GM19395 (cell line): ENCODE measurements around the gene RECK.
"Not testable (repeated sequence)": the region's sequence is repeated elsewhere in the genome, so short reads cannot be mapped to it uniquely, and the experiment has no call there.

Source experiments
- ATAC-seq: cut with Tn5 transposase; IDR thresholded peaks from one replicate; pipeline ENCODE4 v1.9.1; 2021; ENCODE audit warnings: mild to moderate bottlenecking, moderate library complexity; ENCODE audit not compliant: unreplicated experiment

RECK gene

DNA sequence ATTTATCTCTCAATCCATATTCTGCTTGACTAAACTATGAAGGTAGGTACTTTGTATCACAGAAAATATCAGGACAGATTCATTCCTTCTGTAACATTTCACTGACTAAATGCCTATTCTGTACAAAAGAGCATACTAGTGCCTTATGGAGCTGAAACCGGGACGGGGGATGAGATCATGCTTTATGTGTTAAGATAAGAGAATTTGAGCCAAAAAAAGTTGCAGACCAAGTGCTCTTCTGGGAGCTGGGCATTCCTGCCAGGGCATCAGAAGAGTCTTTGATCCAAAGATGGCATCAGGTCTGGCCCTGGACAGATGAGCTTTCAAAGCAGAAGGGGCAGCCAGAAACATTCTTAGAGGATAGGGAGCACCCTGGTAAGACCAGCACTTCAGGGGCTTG lies 72.4 kb downstream of the RECK start:
- ATAC-seq: no peak

GRCh38 chr9:36110434-36110833 lies 73.7 kb downstream of the RECK start:
- ATAC-seq: no peak

- no peak for ATAC-seq
Measured at GRCh38 chr9:36112516-36112915, 75.8 kb downstream of the RECK start.

- ATAC-seq: no peak
Measured at GRCh38 chr9:36113999-36114398, 77.3 kb downstream of the RECK start.

GRCh38 chr9:36116593-36116992 lies 79.9 kb downstream of the RECK start:
- no peak for ATAC-seq

- ATAC-seq: no peak
Measured at GRCh38 chr9:36118201-36118600, 81.5 kb downstream of the RECK start.

GRCh38 chr9:36118706-36119105 lies 82.0 kb downstream of the RECK start:
- ATAC-seq: no peak

DNA sequence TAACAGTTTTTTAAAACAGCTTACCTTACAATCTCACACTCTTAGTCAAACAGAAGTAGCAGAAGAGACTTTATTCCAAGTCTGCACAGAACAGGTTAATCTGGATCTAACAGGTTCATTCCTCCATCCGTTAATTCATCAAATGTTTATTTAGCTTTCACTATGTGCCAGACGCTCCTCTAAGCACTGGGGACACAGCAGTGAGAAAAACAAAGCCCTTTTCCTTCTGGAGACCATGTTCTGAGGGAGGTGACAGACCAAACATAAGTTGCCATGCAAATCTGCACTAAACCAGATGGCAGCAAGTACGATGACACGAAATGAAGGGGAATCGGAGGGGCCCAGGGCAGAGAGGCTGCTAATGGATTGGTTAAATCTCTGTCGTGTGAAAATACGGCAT lies 82.8 kb downstream of the RECK start:
- no peak for ATAC-seq

- no peak for ATAC-seq
Measured at GRCh38 chr9:36120705-36121104, 84.0 kb downstream of the RECK start.

DNA sequence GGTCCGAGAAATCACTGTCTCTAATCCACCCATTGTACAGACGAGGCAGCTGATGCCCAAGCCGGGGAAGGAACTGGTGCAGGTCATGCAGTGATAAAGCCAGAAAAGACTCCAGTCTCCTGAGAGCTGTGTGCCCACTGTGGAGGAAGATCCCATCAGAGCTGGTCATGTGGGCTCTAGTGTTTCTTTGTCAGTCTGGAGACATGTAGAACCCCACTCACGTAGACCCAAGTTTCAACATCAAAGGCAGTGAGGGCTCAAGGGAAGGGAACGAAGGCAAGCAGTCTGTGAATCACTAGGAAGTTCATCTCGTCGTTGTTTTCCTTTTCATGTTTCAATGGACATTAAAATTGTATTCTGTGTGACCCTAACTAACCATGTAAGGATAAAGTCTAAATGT lies 85.3 kb downstream of the RECK start:
- no peak for ATAC-seq

DNA sequence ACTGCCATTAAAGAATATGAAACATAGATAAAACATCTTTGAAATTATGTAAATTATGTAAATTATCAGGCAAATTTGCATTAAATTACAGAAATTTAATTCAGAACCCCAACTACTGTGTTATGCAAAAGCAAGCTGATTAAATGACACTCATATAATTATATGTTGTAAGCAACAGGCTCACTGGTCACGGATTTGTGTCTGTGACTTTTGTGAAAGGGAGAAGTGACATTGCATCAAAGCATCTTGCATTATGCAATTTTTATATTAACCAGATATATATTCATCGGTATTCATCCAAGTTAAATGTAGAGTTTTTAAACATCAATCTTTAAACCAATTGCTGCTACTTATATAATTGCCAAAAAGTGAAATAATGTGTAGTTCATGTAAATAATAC lies 86.8 kb downstream of the RECK start:
- no peak for ATAC-seq

DNA sequence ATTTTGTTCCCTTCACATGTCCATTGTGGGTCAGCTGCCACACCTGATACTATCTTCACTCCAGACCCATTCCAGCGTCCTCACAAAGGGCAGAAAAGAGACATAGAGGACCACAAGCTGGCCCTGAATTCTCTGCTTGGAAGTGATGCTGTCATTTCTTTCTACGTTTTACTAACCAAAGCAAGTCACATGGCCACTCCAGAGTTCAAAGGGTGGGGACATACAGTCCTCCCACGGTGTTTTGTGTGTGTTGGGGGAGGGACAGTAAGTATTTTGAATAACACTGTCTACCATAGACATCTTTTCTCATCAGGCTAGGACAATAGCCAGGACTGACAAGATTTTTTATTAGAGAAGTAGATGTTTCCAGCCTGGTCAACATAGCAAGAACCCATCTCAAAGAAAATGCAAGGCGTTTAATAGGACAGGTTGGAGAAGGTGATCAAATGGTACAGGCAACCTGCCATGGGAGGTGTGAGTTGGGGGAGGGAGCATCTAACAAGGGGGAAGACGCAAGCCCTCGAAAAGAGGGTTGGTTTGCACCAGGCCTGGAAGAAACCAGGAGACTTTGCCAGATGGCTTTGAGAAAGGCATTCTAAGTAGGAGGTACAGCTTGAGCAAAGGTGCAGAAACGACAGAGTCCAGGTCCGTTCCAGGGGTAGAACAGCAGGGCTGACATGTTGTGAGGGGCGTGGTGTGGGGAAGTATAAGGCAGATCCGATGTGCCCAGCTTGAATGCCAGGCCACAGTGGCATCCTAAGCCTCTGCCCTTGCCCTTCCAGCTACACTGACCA lies 88.5 kb downstream of the RECK start:
- no peak for ATAC-seq

DNA sequence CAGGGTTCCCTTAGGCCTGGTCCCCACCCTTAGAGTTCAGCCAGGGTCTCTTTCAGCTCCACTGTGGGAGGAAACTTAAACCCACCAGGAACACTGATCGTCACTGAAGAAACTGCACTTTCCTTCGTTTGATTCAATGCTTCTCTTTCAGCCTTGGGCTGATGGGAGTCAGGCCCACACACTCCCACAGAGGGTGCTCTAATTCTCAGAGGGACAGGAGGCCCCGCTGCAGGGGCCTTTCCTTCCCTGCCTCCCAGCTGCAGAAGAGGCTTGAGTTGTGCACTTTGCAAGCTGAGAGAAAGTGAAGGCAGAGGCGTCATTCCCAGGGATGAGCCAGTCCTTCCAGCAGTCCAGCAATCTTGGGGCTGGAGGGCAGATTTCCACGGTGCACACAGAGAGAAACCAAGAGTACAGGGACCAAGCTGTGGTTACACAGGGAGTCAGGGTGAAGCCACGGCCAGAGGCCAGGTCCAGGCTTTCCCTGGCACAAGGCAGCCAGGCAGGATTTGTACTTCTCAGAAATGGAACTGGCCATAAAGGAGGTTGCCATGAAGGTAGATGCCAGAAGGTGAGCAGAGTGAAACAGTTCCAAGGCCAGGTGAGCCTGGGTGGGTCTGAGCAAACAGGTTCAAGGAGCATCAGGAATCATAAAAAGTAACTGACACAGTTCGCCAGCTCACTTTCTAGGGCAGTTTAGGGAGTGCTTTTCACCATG lies 89.5 kb downstream of the RECK start:
- no peak for ATAC-seq

DNA sequence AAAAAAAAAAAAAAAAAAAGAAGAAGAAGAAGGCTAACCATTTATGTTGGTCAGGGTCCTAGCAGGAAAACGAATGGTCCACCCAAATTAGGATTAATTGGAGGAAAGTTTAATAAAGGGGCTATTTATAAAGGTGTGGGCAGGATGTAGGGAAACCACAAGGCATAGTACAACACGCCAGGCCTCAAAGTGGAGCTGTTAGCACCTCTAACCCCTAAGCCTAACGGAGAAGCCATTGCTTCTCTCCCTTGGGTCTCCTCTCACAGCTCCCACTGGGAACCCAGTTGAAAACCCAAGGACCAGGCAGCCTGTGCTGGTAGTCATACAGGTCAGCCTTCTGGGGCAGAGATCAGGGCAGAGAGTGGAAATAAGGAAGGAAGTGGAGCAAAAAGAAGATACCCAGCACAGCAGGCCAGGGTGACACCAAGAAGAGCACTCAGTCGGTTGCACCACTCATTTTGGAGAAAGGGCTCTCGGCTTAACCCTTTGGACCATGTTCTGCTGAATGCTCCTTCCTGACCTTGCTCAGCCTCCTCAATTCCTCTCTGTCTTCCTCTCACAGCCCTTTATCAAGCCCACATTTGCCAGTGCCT lies 91.0 kb downstream of the RECK start:
- no peak for ATAC-seq

- ATAC-seq: no peak
Measured at GRCh38 chr9:36128349-36128748, 91.6 kb downstream of the RECK start.

DNA sequence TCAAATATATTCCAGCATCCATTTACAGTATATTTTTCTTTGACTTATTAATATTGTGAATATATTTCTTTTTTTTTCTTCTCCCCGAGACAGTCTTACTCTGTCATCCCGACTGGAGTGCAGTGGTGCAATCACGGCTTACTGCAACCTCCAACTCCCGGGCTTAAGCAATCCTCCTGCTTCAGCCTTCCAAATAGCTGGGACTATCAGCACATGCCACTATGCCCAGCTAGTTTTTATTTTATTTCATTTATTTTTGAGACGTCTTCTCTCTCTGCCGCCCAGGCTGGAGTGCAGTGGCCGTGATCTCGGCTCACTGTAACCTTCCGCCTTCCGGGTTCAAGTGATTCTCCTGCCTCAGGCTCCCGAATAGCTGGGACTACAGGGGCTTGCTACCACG lies 92.4 kb downstream of the RECK start:
- ATAC-seq: no peak

DNA sequence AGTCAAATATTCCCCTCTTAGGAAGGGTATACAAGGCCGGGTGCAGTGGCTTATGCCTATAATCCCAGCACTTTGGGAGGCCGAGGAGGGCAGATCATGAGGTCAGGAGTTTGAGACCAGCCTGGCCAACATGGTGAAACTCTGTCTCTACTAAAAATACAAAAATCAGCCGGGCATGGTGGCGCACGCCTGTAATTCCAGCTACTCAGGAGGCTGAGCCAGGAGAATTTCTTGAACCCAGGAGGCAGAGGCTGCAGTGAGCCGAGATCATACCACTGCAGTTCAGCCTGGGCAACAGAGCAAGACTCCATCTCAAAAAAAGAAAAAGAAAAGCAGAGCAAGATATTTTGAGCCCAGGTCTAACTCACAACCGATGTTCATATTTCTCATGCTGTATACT lies 95.0 kb downstream of the RECK start:
- ATAC-seq: not testable (repeated sequence)

DNA sequence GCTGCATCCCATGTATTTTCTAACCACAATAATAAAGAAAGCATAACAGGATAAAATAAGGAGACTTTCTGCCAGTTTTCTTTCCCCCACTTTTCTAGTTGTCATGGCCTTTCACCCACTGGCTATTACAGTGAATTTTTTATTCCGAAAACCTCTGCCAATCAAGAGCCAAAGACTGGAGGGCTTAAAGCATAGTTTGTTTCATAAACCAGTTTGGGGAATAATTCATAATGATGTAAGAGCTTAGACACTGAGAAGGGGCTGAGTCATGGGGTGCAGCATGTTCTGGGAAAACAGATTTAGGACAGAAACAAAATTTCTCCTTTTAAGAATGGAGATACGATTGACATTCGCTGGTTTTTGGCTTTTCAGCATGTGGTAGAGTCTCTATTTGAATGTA lies 95.4 kb downstream of the RECK start:
- no peak for ATAC-seq

- ATAC-seq: no peak
Measured at GRCh38 chr9:36134761-36135505, 98.2 kb downstream of the RECK start.

DNA sequence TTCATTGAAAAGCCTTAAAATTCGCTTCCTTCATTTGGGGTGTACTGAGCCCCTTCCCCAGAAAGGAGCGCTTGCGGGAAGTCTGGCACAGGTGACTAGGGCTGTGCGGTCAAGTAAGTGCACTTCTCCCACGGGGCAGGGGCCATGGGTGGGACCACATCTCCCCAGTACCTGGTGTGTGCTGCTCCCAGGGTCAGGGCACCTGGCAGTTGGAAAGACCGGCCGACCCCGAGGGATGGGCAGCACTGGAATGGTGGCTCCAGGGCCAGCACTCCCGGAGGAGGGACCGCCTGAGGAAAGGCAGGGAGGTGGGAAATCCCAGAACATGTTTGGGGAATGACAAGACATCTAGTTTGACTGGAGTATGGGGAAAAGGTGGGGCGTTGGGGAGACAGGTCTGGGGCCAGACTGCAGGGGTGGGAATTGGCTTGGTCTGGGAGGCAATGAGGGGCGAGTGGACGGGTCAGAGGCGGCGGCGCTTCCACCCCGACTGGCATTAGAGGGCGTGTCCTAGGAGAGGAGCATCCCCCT lies 99.1 kb downstream of the RECK start:
- ATAC-seq: no peak

- peak; percentile 91 for ATAC-seq
Measured at GRCh38 chr9:36136272-36136893, 99.7 kb downstream of the RECK start, which contains the start of gene GLIPR2. GLIPR2 (plus strand) TSS chr9:36136733; CDS start chr9:36136779, 46 bp downstream.
